GM12878 (cell line): ENCODE data around the gene GRIN2A. TPM values are rescaled to one million over a fixed set of nuclear protein-coding genes. Genes with fewer than 3 reads are reported as not detected.

Experiments used
- ATAC-seq: fragments of 200-7000 bp; cut with Tn5 transposase; 3 replicates; pipeline ENCODE4 v1.9.1; 2020; ENCODE audit warnings: mild to moderate bottlenecking, moderate library complexity
- BruUV-seq: library from RNA; stranded (reverse); fragments of 400-500 nt; replicated peaks from 2 replicates; lab custom pipeline; 2021; lab: Mats Ljungman, UMichigan
- CTCF ChIA-PET: fragments of 300-600 bp; sonication (Branson Sonifier 250); formaldehyde crosslinking; extraction: SDS; loops from one replicate; lab custom pipeline; 2021; ENCODE audit warnings: inconsistent platforms; lab: Yijun Ruan, JAX
- POLR2A ChIA-PET: fragments of 350-600 bp; formaldehyde crosslinking; extraction: SDS; loops from one replicate; lab custom pipeline; 2021; ENCODE audit warnings: inconsistent platforms; lab: Charles Lee
- RAD21 ChIA-PET: fragments of 300-600 bp; sonication (Branson Sonifier 250); formaldehyde crosslinking; loops from one replicate; lab custom pipeline; 2023; ENCODE audit warnings: antibody characterized with exemption; ENCODE audit not compliant: unreplicated experiment; lab: Charles Lee
- SMC1A ChIA-PET: fragments of 300-600 bp; sonication (Branson Sonifier 250); formaldehyde crosslinking; loops from one replicate; lab custom pipeline; 2023; ENCODE audit not compliant: unreplicated experiment, uncharacterized antibody; lab: Charles Lee
- DNase-seq: peaks from one replicate; pipeline ENCODE4 v3.0.0-alpha.2; 2011; ENCODE audit warnings: low read depth, low spot score
- FAIRE-seq: peaks from 3 replicates; lab custom pipeline; 2011; peaks lifted over from hg19 to GRCh38; lab: Jason Lieb, UNC
- H2AFZ ChIP-seq: 2 replicates; pipeline ENCODE4 v1.6.0; 2011; ENCODE audit warnings: low read depth, low read length, control low read depth; ENCODE audit not compliant: control insufficient read depth
- H3K27ac ChIP-seq: 2 replicates; pipeline ENCODE4 v1.5.1; 2011; ENCODE audit warnings: control low read depth; ENCODE audit not compliant: control insufficient read depth, insufficient read depth
- H3K27me3 ChIP-seq, 2 experiments: replicated peaks in 1 of 2; 2 replicates each; pipeline versions ENCODE4 v1.6.0 to v1.6.1; 2011; ENCODE audit warnings: low read length in 1 of 2; ENCODE audit not compliant: control insufficient read depth in 2 of 2, insufficient read depth in 2 of 2
- H3K36me3 ChIP-seq, 2 experiments: 2 replicates each; pipeline ENCODE4 v1.5.1; 2011; ENCODE audit warnings: low read length in 1 of 2; ENCODE audit not compliant: control insufficient read depth in 2 of 2, insufficient read depth in 2 of 2
- H3K4me1 ChIP-seq: 2 replicates; pipeline ENCODE4 v1.6.1; 2011; ENCODE audit warnings: mild to moderate bottlenecking, low read length, moderate library complexity, mixed read lengths; ENCODE audit not compliant: control insufficient read depth, insufficient read depth
- H3K4me2 ChIP-seq: 2 replicates; pipeline ENCODE4 v1.6.0; 2011; ENCODE audit warnings: control low read depth; ENCODE audit not compliant: control insufficient read depth, insufficient read depth
- H3K4me3 ChIP-seq: fragments of 200-600 bp; sonication (generic); 2 replicates; pipeline ENCODE4 v1.5.1; 2016
- H3K79me2 ChIP-seq: 2 replicates; pipeline ENCODE4 v1.6.0; 2011; ENCODE audit warnings: low read length; ENCODE audit not compliant: control insufficient read depth, insufficient read depth
- H3K9ac ChIP-seq: 2 replicates; pipeline ENCODE4 v1.8.0; 2011; ENCODE audit warnings: low read length, control low read depth, mixed read lengths; ENCODE audit not compliant: control insufficient read depth, insufficient read depth
- H3K9me3 ChIP-seq: replicated peaks from 3 replicates; pipeline ENCODE4 v1.5.1; 2011; ENCODE audit warnings: mild to moderate bottlenecking, low read length; ENCODE audit not compliant: control insufficient read depth, insufficient read depth
- H4K20me1 ChIP-seq: 2 replicates; pipeline ENCODE4 v1.6.0; 2011; ENCODE audit not compliant: control insufficient read depth, insufficient read depth
- E2F4 ChIP-seq: IDR thresholded peaks from 2 replicates; pipeline ENCODE4 v1.6.1; 2012; ENCODE audit warnings: low read depth, low read length, improper control_type of control experiment
- ZNF687 ChIP-seq: fragments of 450-650 bp; IDR thresholded peaks from 2 replicates; pipeline ENCODE4 v1.6.1; 2017; ENCODE audit warnings: mild to moderate bottlenecking, moderate library complexity
- WGBS: methylation state at CpG from one replicate; pipeline ENCODE4 v1.1.6; 2016; ENCODE audit warnings: low lambda C conversion rate; ENCODE audit not compliant: insufficient replicate concordance, insufficient coverage; ENCODE audit errors: missing lambda C conversion rate; 5-methylcytosine and 5-hydroxymethylcytosine counted together
- in situ Hi-C: fragments of 300-500 bp; cut with MboI; formaldehyde crosslinking; loops from 9 replicates; pipeline ENCODE4 v1.14.3; 2018; ENCODE audit warnings: mixed read lengths
- intact Hi-C: fragments of 100-400 bp; cut with micrococcal nuclease; formaldehyde crosslinking; loops from one replicate; pipeline ENCODE4 v1.14.2; 2022; ENCODE audit not compliant: unreplicated experiment
- polyA plus RNA-seq, 11 experiments: library from polyadenylated mRNA; depleted of rRNA in 4 of 11; unstranded in 6 of 11; stranded (reverse) in 5 of 11; fragments of >200 nt; fragmentation: Nextera tagmentation in 4 of 11; fragmentation: Illumina TruSeq in 1 of 11; extraction: Ambion mirVana in 4 of 11; extraction: Trizol in 1 of 11; gene quantifications; 1 replicate in 1 of 11; 2 replicates in 10 of 11; pipeline versions ENCODE4 v1.2.1 to v1.2.3, GENCODE V29; 2011 to 2016; ENCODE audit warnings: inconsistent platforms in 2 of 11, missing spikeins in 2 of 11, low read depth in 1 of 11
- total RNA-seq, 4 experiments: library from RNA; depleted of rRNA in 3 of 4; stranded (reverse); fragments of >200 nt in 3 of 4; fragmentation: Illumina TruSeq in 1 of 4; extraction: Trizol in 1 of 4; gene quantifications; 2 replicates each; pipeline versions ENCODE4 v1.2.1 to v1.2.3, GENCODE V29; 2013 to 2021

The GRIN2A gene
- total and polyA plus RNA-seq, 10 of the 15 experiments (the other 5 are each of a cell fraction or from before 2014, with no cell fraction given): 2.4 to 13.3 (median 7.3) TPM

- CTCF ChIA-PET: interaction anchor here (0.6 to 2.6 kb wide), 12 partner anchors 10 to 701 kb away, joined by 3 to 9 read pairs (median 3); no protein-coding TSS in a partner anchor
- no peak overlapping the region for H3K9ac ChIP-seq
- peak overlapping the region; percentile 63 for H3K27ac ChIP-seq
- SMC1A ChIA-PET: interaction anchor here (0.9 to 8.3 kb wide), 20 partner anchors 13 to 189 kb away, joined by 3 to 101 read pairs (median 4); no protein-coding TSS in a partner anchor
- 49% methylated on average over 5 of the region's 5 CpGs for WGBS
- no peak overlapping the region for H3K4me3 ChIP-seq
- H3K27me3 ChIP-seq: no peaks in the 10 kb centered on the region
- no peaks in the 10 kb centered on the region for H3K79me2 ChIP-seq
- H3K36me3 ChIP-seq: no peaks in the 10 kb centered on the region
- H3K4me2 ChIP-seq: peak overlapping the region; percentile 30
- RAD21 ChIA-PET: interaction anchor here (0.6 to 6.8 kb wide), 15 partner anchors 14 to 399 kb away, joined by 3 to 85 read pairs (median 4); no protein-coding TSS in a partner anchor
- TF ChIP-seq ZNF687 (0 out of 2 replicates have a peak, but pooled peaks have one; percentile 9), E2F4 (no peak)
- TF ChIP-seq, all 136 proteins: peak for 1
- POLR2A ChIA-PET: interaction anchor here (1.1 to 2.2 kb wide), 5 partner anchors 11 to 44 kb away, joined by 3 to 21 read pairs (median 3); no protein-coding TSS in a partner anchor
- no peaks in the 10 kb centered on the region for H4K20me1 ChIP-seq
- H3K9me3 ChIP-seq: no peaks in the 10 kb centered on the region; the same call in 2 of the 3 replicates
- H3K4me1 ChIP-seq: peaks cover 17% of the 10 kb centered on the region
- BruUV-seq: TSS peak; percentile 44
- DNase-seq (no peak), ATAC-seq (no peak; the same call in 2 of the 3 replicates), FAIRE-seq (no peak)
- intact Hi-C loops: loop anchor here (2.0 to 5.0 kb wide), 2 partner anchors 53 to 269 kb away; partner anchors contain the start of gene GRIN2A
- no peak overlapping the region for H2AFZ ChIP-seq
- in situ Hi-C loops: no loop called here
Observed at GRCh38 chr16:9913604-9914326, 268.5 kb downstream of the GRIN2A start.
